SK-N-SH (cell line): ENCODE measurements around the gene MYO10. TPM values are rescaled to one million over a fixed set of nuclear protein-coding genes. Genes with fewer than 3 reads are reported as not detected.

ENCODE experiments used
- CTCF ChIA-PET: fragments of 300-600, 350-600 bp; formaldehyde crosslinking; extraction: SDS; loops from one replicate; lab custom pipeline; 2021; lab: Yijun Ruan, JAX
- POLR2A ChIA-PET: fragments of 350-600 bp; sonication (Branson Sonifier 250); formaldehyde crosslinking; extraction: SDS; loops from one replicate; lab custom pipeline; 2020; ENCODE audit warnings: antibody characterized with exemption, inconsistent platforms; lab: Yijun Ruan, JAX
- DNase-seq: peaks from one replicate; pipeline ENCODE4 v3.0.0; 2012
- H2AFZ ChIP-seq: fragments of 200-600 bp; sonication (generic); 2 replicates; pipeline ENCODE4 v1.8.1; 2016; ENCODE audit warnings: antibody characterized with exemption, mild to moderate bottlenecking, low read depth
- H3F3A ChIP-seq: fragments of 200-600 bp; sonication (generic); replicated peaks from 2 replicates; pipeline ENCODE3; 2016; ENCODE audit warnings: antibody characterized with exemption, mild to moderate bottlenecking; ENCODE audit not compliant: insufficient read depth
- H3K27ac ChIP-seq, 2 experiments: fragments of 200-500 bp in 1 of 2; fragments of 200-600 bp in 1 of 2; sonication (Bioruptor generic) in 1 of 2; sonication (generic), shearing (Covaris generic) in 1 of 2; 2 replicates each; pipeline versions ENCODE4 v1.5.1 to v1.6.1; 2014 to 2016; ENCODE audit warnings: low read depth in 2 of 2, inconsistent platforms in 1 of 2, low read length in 1 of 2, mild to moderate bottlenecking in 1 of 2, mixed read lengths in 1 of 2
- H3K27me3 ChIP-seq: fragments of 200-600 bp; sonication (generic), shearing (Covaris generic); 2 replicates; pipeline ENCODE4 v1.6.1; 2016; ENCODE audit warnings: mixed run types; ENCODE audit not compliant: insufficient read depth
- H3K36me3 ChIP-seq, 2 experiments: fragments of 200-500 bp in 1 of 2; fragments of 200-600 bp in 1 of 2; sonication (Bioruptor generic) in 1 of 2; sonication (generic) in 1 of 2; replicated peaks in 1 of 2; 2 replicates each; pipeline versions ENCODE3 to v1.5.1; 2014 to 2016; ENCODE audit warnings: low read length in 1 of 2, mild to moderate bottlenecking in 1 of 2; ENCODE audit not compliant: insufficient read depth in 2 of 2, control insufficient read depth in 1 of 2
- H3K4me1 ChIP-seq, 2 experiments: fragments of 200-500 bp in 1 of 2; fragments of 200-600 bp in 1 of 2; sonication (Bioruptor generic) in 1 of 2; sonication (generic), shearing (Covaris generic) in 1 of 2; 2 replicates each; pipeline versions ENCODE4 v1.5.1 to v1.6.1; 2014 to 2016; ENCODE audit warnings: low read depth in 1 of 2, low read length in 1 of 2, mixed run types in 1 of 2; ENCODE audit not compliant: insufficient read depth in 2 of 2, control insufficient read depth in 1 of 2
- H3K4me2 ChIP-seq: fragments of 200-600 bp; sonication (generic), shearing (Covaris generic); 2 replicates; pipeline ENCODE4 v1.6.1; 2017; ENCODE audit warnings: mixed run types
- H3K4me3 ChIP-seq, 2 experiments: fragments of 200-500 bp in 1 of 2; fragments of 200-600 bp in 1 of 2; sonication (Bioruptor generic) in 1 of 2; sonication (generic), shearing (Covaris generic) in 1 of 2; 2 replicates each; pipeline versions ENCODE4 v1.5.1 to v1.8.1; 2014 to 2016; ENCODE audit warnings: low read depth in 2 of 2, inconsistent platforms in 1 of 2, low read length in 1 of 2, mild to moderate bottlenecking in 1 of 2, mixed read lengths in 1 of 2, moderate library complexity in 1 of 2
- H3K79me2 ChIP-seq: fragments of 200-600 bp; sonication (generic); 2 replicates; pipeline ENCODE4 v1.8.1; 2017; ENCODE audit warnings: mild to moderate bottlenecking; ENCODE audit not compliant: insufficient read depth
- H3K9ac ChIP-seq: fragments of 200-600 bp; sonication (generic); 2 replicates; pipeline ENCODE4 v1.6.1; 2017; ENCODE audit warnings: mixed run types
- H3K9me2 ChIP-seq: fragments of 200-600 bp; sonication (generic); 2 replicates; pipeline ENCODE4 v1.6.1; 2017; ENCODE audit warnings: mixed run types
- H3K9me3 ChIP-seq: fragments of 200-600 bp; sonication (generic); 2 replicates; pipeline ENCODE4 v1.6.1; 2017; ENCODE audit warnings: mixed run types, mild to moderate bottlenecking, moderate library complexity
- H4K20me1 ChIP-seq: fragments of 200-600 bp; sonication (generic); 2 replicates; pipeline ENCODE4 v1.6.1; 2017; ENCODE audit warnings: mild to moderate bottlenecking, mixed run types; ENCODE audit not compliant: insufficient read depth
- ELF1 ChIP-seq: IDR thresholded peaks from 2 replicates; pipeline ENCODE4 v1.4.0; 2012
- EP300 ChIP-seq, 2 experiments: IDR thresholded peaks; 2 replicates each; pipeline versions ENCODE4 v1.4.0 to v1.6.1; 2012; ENCODE audit warnings: borderline replicate concordance in 1 of 2, low read depth in 1 of 2, low read length in 1 of 2
- FOXM1 ChIP-seq: IDR thresholded peaks from 2 replicates; pipeline ENCODE4 v1.4.0; 2012; ENCODE audit warnings: low read depth, mild to moderate bottlenecking
- JUND ChIP-seq: IDR thresholded peaks from 2 replicates; pipeline ENCODE4 v1.4.0; 2012
- NFIC ChIP-seq: IDR thresholded peaks from 2 replicates; pipeline ENCODE4 v1.4.0; 2012; ENCODE audit warnings: borderline replicate concordance
- POLR2AphosphoS5 ChIP-seq: IDR thresholded peaks from 2 replicates; pipeline ENCODE4 v1.6.1; 2012; ENCODE audit warnings: low read depth, low read length
- RAD21 ChIP-seq: IDR thresholded peaks from 2 replicates; pipeline ENCODE4 v1.6.1; 2012; ENCODE audit warnings: mild to moderate bottlenecking, low read length
- RCOR1 ChIP-seq: fragments of 150-350 bp; IDR thresholded peaks from 2 replicates; pipeline ENCODE4 v1.6.1; 2017; ENCODE audit warnings: antibody characterized with exemption, low read length
- RXRA ChIP-seq: IDR thresholded peaks from 2 replicates; pipeline ENCODE4 v1.4.0; 2012; ENCODE audit warnings: low read depth, mild to moderate bottlenecking, borderline replicate concordance
- SIN3A ChIP-seq: IDR thresholded peaks from 2 replicates; pipeline ENCODE4 v1.6.1; 2012; ENCODE audit warnings: low read depth, mild to moderate bottlenecking, low read length, moderate library complexity, borderline replicate concordance
- SMC3 ChIP-seq: IDR thresholded peaks from 2 replicates; pipeline ENCODE4 v1.6.1; 2012; ENCODE audit warnings: low read depth, low read length, improper control_type of control experiment
- USF1 ChIP-seq: IDR thresholded peaks from 2 replicates; pipeline ENCODE4 v1.4.0; 2012; ENCODE audit warnings: low read depth, borderline replicate concordance
- YY1 ChIP-seq: IDR thresholded peaks from 2 replicates; pipeline ENCODE4 v1.4.0; 2012; ENCODE audit warnings: low read depth, mild to moderate bottlenecking
- ZBTB33 ChIP-seq: IDR thresholded peaks from 2 replicates; pipeline ENCODE4 v1.4.0; 2012; ENCODE audit warnings: low read depth, borderline replicate concordance
- WGBS: methylation state at CpG from one replicate; pipeline ENCODE4 v1.1.6; 2017; ENCODE audit warnings: low lambda C conversion rate; 5-methylcytosine and 5-hydroxymethylcytosine counted together
- polyA plus RNA-seq, 3 experiments: library from polyadenylated mRNA; depleted of rRNA; stranded (reverse); fragments of >200 nt; gene quantifications; 2 replicates each; pipeline ENCODE4 v1.2.3, GENCODE V29; 2012
- TF ChIP-seq, protein P1 (sequence below): IDR thresholded peaks from 2 replicates; pipeline ENCODE4 v1.6.1; 2012; ENCODE audit warnings: mild to moderate bottlenecking, low read depth, low read length, moderate library complexity
- TF ChIP-seq, protein P2 (sequence below): fragments of 150-350 bp; IDR thresholded peaks from 2 replicates; pipeline ENCODE4 v1.6.1; 2017; ENCODE audit warnings: antibody characterized with exemption, low read length, low read depth, borderline replicate concordance

Gene MYO10
- polyA plus RNA-seq, 1 of the 3 experiments (the other 2 are of a cell fraction), result 8.1 TPM

DNA sequence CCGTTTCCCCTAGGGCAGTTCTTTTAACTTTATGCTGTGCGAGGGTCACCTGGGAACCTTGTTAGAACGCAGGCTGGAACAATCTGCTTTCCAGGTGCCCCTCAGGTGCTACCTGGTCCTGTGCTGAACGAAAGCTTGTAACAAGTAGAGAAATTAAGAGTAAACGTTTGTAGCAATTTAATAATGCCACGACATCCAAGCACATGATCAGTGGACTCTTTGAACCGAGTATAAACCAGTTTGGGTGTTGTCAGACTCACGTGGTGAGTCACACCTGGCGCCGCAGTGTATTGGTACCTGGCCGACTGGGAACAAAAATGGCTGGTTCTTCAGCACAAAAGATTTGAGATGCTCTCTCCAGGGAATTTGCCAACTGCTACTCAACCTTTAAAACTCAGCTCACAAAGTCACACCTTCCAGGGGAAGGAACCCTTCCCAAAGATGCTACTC lies 926 bp upstream of the MYO10 start:
- Histone ChIP-seq H3K4me2 (peak overlapping the region; percentile 79), H3K9me3 (no peaks in the 10 kb centered on the region), H2AFZ (peak overlapping the region; percentile 79), H3K9ac (peak overlapping the region; percentile 97), H3K4me1 (peaks cover 14 to 26% of the 10 kb centered on the region in 2 experiments; a peak in 3 of 4 replicates), H3K27me3 (no peaks in the 10 kb centered on the region), H3K36me3 (no peaks in the 10 kb centered on the region), H3K4me3 (peak overlapping the region; percentile 80 to 85), H3K9me2 (no peaks in the 10 kb centered on the region), H4K20me1 (peaks cover 27% of the 10 kb centered on the region), H3F3A (peaks cover 24% of the 10 kb centered on the region), H3K27ac (peak overlapping the region in 1 of 2 experiments; percentile 44; a peak in 1 of 4 replicates), H3K79me2 (peaks cover 40% of the 10 kb centered on the region)
- 29% methylated on average over 11 of the region's 11 CpGs for WGBS
- CTCF ChIA-PET, result interaction anchor here (0.8 to 2.0 kb wide), 5 partner anchors 143 to 253 kb away, joined by 3 to 6 read pairs (median 3); no protein-coding TSS in a partner anchor
- POLR2A ChIA-PET, result no interaction called here
- TF ChIP-seq JUND, result no peak
- no peak for TF ChIP-seq USF1
- no peak for TF ChIP-seq RCOR1
- TF ChIP-seq SMC3, result no peak
- no peak for TF ChIP-seq FOXM1
- TF ChIP-seq RAD21, result no peak
- TF ChIP-seq, protein P1, sequence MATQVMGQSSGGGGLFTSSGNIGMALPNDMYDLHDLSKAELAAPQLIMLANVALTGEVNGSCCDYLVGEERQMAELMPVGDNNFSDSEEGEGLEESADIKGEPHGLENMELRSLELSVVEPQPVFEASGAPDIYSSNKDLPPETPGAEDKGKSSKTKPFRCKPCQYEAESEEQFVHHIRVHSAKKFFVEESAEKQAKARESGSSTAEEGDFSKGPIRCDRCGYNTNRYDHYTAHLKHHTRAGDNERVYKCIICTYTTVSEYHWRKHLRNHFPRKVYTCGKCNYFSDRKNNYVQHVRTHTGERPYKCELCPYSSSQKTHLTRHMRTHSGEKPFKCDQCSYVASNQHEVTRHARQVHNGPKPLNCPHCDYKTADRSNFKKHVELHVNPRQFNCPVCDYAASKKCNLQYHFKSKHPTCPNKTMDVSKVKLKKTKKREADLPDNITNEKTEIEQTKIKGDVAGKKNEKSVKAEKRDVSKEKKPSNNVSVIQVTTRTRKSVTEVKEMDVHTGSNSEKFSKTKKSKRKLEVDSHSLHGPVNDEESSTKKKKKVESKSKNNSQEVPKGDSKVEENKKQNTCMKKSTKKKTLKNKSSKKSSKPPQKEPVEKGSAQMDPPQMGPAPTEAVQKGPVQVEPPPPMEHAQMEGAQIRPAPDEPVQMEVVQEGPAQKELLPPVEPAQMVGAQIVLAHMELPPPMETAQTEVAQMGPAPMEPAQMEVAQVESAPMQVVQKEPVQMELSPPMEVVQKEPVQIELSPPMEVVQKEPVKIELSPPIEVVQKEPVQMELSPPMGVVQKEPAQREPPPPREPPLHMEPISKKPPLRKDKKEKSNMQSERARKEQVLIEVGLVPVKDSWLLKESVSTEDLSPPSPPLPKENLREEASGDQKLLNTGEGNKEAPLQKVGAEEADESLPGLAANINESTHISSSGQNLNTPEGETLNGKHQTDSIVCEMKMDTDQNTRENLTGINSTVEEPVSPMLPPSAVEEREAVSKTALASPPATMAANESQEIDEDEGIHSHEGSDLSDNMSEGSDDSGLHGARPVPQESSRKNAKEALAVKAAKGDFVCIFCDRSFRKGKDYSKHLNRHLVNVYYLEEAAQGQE, result no peak
- TF ChIP-seq, protein P2, sequence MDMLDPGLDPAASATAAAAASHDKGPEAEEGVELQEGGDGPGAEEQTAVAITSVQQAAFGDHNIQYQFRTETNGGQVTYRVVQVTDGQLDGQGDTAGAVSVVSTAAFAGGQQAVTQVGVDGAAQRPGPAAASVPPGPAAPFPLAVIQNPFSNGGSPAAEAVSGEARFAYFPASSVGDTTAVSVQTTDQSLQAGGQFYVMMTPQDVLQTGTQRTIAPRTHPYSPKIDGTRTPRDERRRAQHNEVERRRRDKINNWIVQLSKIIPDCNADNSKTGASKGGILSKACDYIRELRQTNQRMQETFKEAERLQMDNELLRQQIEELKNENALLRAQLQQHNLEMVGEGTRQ, result no peak
- no peak for TF ChIP-seq RXRA
- TF ChIP-seq POLR2AphosphoS5, result no peak
- no peak for TF ChIP-seq SIN3A
- no peak for TF ChIP-seq ELF1
- TF ChIP-seq ZBTB33, result no peak
- no peak for TF ChIP-seq EP300 (IDR thresholded peaks at IDR 0.05; ENCODE audit: borderline replicate concordance in 1 of 2, low read depth in 1 of 2, low read length in 1 of 2)
- TF ChIP-seq NFIC, result no peak
- TF ChIP-seq YY1, result no peak
- DNase-seq, result no peak
